Muscle of back (tissue), 11 donors: Measurements from ENCODE around the gene SAE1. TPM values are rescaled to one million over a fixed set of nuclear protein-coding genes. Genes with fewer than 3 reads are reported as not detected.

ENCODE experiments used
- DNase-seq, 3 donors: peaks; one replicate each; pipeline versions ENCODE4 v3.0.0 to v3.0.0-alpha.2; 2013
- polyA plus RNA-seq, 10 donors: library from polyadenylated mRNA; unstranded; fragments of 120-200 nt; gene quantifications; one replicate each; pipeline ENCODE4 v1.2.1, GENCODE V29; 2013; ENCODE audit not compliant: insufficient read length in 10 of 10

Gene SAE1
- polyA plus RNA-seq, 10 donors, result 67.1 to 104 (median 83.3) TPM

DNA sequence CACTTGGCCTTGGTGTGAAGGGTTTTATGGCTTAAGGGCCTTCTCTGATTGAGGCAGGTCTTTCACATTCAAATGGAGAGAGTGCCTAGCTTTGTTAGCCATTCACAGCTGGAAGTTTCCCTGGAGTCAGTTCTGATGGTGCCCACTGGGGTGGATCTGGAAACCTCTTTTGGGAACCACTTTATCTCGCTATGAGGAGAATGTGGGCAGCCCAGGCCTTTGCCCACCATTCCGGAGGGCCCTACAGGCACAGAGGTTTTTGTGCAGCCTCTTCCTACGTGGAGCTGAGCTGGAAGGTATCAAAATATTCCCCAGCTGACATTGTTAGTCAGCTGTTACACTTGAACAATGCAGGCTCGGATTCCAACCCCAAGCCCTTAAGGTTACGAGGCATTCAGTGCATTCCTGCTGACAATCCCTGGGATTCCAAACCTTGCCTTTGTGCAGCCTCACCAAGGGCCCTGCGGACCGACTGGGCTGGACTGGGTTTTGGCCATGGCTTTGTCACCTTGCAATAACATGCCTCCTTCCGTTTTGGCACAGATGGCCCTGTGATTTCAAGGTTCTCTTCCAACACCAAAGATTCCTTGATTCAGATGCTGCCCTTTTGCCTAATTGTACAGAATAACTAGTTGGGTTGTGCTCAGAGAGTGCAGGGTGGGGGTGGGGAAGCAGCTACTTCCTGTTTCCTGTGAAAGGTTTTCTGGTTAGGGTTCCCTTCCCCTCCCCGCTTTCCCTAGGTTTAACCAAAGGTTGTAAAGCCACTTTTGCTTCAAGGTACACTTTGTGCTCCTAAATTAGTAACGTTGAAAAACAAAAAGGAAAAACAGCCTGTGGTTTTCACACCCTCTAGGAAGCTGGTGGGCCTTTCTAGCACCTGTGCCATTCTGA is 27.0 kb downstream of the SAE1 start:
- DNase-seq, result peak in 1 of 3 donors; percentile 39

DNA sequence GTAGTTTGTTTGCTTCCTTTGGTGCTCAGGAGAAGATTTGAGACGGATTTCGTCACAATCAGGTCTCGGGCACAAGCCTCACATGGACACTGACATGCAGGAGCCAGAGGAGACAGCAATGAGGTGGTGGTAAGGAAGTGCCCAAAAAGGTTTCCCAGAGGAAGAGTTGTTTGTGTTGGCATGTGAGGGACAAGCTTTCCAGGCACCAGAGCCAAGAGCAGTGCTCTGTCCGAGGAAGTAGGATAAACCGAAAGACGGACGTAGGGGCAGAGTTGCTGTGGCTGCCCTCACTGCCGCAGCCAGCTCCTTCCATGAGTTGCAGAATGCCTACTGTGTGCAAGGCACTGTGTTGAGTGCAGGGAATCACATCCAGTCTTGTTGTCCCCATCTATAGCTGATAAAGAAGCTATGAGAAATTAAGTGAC is 27.7 kb downstream of the SAE1 start:
- no peak for DNase-seq

DNA sequence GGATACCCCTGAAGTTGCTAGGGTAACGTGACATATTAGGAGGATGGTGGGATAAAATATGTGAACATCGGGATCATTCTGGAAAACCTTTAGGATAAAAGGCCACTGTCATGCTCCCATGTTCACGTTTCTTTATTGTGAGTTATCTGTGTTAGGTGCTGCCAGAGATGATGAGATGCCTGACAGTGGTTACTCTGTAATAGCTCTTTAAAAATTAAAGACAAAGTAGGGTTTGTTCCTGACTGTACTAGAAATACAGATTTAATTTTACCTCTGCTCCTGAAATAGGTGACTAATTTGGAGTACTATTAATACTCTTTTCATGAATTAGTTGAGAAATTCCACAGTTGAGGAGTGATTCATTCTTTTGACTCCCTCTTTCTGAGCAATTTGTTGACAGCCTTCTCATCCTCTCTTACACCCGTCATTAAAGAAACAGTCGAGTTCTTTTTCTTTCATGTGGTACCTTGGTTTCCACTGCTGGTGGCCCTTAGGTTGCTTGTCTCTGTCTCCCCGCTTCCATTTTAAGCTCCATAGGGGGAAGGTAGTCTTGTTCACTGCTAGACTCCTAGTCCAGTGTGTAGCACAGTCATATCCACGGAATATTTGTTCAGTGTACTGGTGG is 28.4 kb downstream of the SAE1 start:
- no peak for DNase-seq

DNA sequence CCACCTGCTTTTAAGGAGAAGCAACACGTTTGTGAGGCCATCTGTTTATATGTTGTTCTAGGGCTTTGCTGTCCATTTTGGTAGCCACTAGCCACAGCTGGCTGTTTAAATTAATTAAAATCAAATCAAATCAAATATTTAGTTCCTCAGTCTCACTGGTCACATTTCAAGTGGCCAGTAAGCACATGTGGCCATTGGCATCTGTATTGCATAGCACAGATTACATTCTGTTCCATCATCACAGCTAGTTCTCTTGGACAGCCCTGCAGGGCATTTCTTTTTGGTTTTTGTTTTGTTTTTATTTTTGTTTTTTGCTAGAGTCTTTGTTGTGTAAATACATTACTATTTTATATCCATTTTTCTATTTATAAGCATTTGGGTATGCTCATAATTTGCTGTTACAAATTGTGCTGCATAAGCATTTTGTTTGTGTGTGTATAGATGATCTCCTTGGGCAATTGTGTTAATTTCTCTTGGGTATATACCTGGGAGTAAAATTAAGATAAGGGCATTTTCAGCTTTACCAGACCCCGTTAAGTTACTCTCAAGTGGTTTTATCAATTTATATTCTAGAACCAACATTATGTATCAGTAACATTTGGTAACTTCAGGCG is 31.3 kb downstream of the SAE1 start:
- no peak for DNase-seq

DNA sequence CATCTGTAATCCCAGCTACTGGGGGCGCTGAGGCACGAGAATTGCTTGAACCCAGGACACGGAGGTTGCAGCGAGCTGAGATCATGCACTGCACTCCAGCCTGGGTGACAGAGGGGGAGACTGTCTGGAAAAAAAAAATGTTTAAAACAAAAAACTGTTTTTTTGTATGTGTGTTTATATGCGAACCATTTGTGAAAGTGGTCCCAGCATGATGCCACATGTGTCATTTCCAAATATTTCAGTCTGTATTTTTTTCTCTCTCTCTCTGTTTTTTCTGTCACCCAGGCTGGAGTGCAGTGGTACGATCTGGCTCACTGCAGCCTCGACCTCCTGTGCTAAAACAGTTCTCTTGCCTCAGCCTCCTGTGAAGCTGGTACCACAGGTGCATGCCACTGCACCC is 37.4 kb downstream of the SAE1 start:
- DNase-seq, result no peak

DNA sequence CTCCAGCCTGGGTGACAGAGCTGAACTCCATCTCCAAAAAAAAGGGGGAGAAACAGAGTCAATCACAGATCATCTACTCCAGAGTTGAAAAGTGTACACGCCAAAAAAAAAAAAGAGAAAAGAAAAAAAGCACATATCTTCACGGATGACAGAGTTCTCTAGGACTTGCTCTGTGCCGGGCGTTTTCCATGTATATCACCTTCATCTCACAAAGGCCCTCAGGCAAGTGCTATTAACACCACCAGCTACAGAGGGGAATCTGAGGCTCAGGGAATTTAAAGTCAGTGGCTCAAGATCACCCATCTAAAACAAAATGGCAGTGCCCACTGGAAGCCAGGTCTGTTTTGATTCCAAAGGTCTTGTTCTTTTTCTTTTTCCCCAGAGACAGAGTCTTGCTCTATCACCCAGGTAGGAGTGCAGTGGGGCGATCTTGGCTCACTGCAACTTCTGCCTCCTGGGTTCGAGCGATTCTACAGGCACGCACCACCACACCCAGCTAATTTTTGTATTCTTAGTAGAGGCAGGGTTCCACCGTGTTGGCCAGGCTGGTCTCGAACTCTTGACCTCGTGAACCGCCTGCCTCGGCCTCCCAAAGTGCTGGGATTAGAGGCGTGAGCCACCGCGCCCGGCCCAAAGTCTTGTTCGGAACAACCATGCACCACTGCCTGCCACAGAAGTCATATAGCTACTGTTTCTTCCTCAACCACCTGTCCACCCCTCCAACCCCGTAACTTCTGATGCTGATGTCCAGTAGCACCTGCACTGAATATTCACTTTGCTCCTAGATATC is 42.2 kb downstream of the SAE1 start:
- DNase-seq, result no peak

DNA sequence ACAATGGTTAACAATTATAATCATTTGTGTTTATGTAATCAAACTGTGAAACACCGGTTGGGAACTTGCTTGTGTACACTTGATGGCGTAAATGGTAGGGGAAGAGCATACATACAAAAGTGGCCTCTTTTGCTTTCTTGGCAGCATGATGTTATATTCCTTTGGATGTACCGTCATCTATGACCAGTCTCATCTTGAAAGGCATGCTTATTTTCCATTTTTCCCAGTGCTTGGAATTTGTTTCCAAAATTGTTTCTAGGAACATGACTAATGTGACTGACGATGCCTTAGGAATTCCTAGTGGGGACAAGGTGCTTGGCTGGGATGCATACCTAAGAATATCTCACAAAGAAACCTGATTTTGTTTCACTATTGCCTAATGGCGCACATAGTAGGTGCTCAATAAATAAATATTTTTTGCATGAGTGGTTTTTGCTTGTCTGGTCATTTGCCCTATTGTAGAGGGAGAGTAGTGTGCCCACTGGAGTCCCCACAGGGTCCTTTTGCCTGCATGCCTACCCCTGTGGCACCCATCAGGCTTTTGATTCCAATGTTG is 45.5 kb downstream of the SAE1 start:
- DNase-seq, result peak in 1 of 3 donors; percentile 10

DNA sequence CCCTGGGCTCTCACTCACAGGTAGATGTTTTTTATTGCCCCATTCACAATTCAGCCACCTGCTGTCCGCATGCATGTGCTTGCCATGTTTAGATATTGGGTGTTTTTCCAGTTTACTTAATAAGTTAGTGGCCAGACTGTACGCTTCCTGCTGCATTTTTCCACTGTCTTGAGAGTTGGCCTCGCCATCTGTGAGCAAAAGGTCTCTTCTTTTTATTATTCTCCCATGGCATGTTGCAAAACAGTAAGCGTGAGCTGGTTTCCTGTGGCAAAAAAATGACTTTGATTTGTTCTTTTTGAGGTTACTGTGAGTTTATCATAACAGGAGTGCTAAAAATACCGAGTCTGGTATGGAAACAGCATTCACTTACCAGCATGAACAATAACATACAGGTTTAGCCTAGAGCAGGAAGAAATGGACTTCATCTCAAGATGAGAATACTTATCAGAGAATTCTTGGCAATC is 46.0 kb downstream of the SAE1 start:
- peak in 2 of 3 donors; percentile 30 to 59 for DNase-seq

DNA sequence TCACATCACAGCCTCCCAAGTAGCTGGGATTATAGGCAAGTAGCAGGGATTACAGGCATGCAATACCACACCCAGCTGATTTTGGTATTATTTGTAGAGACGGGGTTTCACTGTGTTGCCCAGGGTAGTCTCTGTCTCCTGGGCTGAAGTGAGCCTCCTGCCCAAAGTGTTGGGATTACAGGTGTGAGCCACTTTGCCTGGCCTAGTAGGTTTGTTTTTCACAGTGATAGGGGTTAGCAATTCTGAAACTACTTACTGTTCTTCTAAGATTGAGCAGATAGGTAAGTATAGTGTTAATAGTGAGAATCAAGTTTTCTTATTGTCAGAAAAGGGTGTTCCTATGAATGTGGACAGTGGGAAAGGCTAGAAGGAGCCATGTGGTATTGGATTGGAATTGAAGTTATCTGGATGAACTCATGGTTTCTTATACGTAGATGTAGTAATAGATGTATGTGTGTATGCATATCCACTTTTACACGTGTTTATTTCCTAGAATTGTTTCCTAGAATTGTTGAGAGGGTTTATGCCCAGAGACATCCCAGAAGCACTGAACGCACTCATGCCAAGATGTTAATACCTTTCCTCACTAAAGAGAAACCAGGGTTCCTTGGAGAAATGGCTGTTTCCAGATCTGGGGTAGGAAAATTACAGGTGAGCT is 49.1 kb downstream of the SAE1 start:
- no peak for DNase-seq

DNA sequence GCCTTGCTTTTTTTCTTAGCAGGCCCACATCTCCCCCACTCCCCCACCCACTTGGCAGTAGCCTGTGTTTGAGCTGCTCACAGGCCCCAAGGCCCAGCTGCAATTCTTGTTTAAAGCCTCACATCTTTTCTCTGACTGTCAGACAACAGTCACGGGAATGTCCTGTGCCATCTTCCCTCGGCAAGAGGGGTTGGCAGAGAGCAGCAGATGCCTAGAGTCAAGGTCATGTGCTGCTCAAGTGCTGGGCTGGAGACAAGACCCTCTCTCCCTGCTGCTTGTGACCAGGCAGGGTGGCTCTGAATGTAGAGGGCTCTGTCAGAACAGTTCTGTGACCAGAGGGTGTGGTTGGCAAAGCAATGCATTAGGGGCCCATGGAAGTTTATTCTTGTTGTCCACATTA is 53.0 kb downstream of the SAE1 start:
- peak in 1 of 3 donors; percentile 10 for DNase-seq

DNA sequence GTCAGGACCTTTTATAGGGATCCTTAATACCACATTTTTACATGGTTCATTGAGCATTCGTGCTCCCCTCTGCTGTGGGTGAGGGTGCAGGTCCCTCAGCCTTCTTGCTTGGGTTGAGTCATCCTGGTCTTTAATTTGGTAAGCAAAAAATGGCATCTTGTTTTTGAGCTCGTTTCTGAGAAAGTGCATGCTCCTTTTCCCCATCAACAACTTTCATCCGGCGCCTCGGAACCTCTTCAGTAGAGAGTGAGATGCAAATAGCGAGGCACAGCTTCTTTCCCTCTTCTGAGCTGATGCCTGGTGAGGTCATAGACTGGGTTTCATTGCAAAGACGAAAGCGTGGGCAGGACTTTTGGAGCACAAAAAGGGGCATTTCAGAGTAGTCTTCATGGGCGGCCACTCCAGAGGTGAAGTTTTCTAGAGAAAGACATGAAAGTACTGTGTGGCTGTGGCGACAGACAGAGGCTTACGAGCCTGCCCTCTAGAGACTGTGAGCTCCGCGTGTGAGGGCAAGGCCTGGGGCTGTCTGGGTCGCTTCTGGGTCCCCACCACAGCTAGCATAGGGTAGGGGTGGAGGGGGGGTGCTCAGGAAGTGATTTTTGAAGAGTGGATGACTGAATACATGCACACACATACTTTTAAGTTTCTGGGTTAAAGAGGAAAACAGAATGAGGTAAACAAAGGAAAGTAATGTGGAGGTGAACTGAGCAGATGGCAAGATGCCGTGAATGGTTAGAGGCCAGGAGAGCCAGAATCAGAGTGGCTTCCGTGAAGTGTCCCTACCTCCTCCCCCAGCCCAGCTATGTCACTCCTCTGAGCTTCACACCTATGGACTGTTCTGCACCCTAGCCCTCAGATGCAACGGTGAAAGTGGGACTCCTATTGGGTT is 56.1 kb downstream of the SAE1 start:
- no peak for DNase-seq

DNA sequence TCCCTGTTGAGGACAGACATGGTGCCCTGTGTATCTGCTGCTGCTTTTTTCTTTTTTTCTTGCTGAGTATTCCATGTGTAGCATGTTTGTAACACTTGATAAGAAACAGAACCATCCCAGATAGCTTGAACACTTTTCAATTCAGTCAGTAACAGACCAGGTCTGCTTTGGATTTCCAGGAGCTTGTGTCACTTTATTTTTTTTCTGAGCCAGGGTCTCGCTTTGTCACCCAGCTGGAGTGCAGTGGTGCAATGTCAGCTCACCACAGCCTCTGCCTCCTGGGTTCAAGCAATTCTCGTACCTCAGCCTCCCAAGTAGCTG is 56.7 kb downstream of the SAE1 start:
- DNase-seq, result no peak

DNA sequence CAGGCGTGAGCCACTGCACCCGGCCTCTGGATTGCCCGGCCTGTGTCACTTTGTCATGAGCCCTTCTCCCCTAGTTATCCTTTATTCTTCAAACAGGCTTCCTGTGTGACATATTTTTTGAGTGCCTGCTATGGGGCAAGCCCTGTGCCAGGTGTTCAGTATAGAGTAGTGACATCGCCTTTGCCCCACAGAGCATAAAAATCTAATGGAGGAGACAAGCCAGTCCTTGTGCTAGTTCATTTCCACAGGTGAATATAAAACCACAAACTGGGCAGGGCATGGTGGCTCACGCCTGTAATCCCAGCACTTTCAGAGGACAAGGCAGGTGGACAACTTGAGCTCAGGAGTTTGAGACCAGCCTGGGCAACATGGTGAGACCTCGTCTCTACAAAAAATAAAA is 57.2 kb downstream of the SAE1 start:
- no peak for DNase-seq

DNA sequence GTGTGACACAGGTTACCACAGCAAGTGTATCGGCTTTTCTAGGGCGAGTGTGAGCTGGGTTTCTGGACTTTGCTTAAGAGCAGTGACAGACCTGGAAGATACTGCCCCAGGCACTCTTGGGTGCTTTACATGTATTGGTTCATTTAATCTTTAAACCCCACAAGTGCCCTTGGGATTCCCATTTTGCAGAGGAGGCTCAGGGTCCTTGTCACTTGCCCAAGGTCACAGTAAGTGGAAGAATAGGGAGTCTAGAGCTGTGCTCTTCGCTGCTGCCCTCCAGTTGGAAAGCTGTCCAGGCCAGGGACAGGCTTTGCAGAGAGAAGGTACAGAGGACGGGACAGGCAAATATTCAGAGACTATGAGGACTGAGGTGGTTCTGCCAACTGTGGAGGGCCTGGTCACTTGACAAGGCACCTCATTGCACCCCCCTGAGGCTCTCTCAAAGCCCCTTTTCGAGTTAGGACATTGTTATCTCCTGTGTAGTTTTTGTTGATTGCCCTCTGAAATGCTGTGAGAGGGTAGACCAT is 57.9 kb downstream of the SAE1 start:
- DNase-seq, result no peak

DNA sequence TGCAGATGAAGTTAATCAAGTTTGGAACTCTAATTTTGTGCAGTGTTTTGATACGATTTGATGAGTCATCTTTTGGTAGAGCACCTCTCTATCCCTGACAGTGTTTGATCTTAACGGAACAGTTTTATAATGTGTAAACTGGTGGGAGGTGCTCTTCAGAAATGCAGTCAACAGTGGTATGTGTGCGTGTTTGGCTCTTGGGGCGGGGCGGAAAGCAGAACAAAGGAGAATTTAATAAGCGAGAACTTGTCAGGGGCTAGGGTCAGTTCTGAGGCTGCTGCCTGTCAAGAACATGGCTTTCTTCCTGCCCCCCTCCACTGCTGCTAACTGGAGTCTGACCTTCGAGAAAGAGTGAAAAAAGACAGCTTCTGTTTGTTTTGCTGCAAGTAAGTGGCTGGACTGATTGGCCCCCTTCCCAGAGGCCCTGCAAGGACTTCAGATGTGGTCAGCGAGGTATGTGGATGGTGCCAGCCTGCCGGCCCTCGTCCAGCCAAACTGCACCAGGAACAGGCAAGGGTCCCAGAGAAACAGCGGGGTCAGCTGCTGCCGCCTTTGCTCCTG is 59.6 kb downstream of the SAE1 start:
- DNase-seq, result peak in 1 of 3 donors; percentile 34

DNA sequence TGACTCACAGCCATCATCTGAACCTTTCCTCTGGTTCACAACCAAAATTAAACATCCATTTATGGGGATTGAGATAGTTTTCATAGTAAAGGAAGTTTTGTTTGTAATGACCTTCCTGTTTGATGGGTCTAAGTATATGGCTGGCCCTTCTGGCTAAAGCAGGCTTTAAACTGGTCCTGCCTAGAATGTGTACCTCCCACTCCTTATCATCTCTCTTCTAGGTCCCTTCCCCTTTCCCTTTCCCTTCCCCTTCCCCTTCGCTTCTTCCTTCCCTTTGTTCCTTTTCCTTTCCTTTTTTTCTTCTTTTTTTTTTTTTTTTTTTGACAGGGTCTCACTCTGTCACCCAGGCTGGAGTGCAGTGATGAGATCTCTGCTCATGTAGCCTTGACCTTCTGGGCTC is 64.8 kb downstream of the SAE1 start:
- DNase-seq, result no peak

DNA sequence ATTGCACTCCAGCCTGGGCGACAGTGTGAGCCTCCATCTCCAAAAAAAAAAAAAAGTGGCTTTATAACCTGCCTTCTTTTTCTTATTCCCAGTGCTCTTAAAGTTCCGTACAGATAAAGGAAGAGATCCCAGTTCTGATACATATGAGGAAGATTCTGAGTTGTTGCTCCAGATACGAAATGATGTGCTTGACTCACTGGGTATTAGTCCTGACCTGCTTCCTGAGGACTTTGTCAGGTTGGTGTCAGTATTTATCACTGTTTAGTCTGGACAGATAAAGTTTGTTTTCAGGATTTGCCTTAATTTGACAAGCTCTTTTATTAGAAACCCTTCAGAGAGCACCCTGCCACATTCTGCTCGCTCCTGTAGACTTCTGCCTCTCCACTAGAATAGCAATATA is 66.5 kb downstream of the SAE1 start:
- DNase-seq, result no peak

DNA sequence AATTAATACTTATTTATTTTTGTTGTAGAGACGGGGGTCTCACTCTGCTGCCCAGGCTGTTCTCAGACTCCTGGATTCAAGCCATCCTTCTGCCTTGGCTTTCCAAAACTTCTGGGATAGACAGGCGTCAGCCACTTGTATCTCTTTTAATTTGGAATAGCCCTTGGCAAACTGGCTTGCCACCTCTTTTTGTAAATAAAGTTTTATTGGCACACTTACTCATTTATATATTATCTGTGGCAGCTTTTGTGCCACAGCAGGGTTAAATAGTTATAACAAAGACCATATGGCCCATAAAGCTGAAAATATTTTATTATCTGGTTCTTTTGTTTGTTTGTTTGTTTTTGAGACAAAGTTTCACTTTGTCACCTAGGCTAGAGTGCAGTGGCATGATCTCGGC is 69.9 kb downstream of the SAE1 start:
- DNase-seq, result no peak

DNA sequence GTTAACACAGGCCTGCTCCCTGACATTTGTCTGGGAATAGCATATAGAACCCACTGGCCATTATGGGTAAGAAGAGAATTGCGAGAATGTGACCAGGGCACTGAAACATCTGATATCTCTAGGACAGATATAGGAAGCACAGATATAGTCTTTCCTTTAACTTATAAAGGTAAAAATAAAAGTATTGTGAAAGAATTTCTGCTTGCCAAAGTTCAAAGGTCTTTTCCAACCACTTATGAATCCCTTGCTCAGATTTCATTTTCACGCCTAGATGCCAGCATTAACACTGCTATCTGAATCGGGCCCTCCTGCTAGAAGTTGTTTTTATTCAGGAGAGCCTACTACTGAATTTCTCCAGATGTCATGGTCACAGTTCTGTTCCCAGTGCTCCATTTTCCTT is 72.6 kb downstream of the SAE1 start:
- DNase-seq, result no peak
